ENCODE results near the gene TBCK.

Gene TBCK

GRCh38 chr4:106011387-106011786, 304.6 kb downstream of the TBCK start:
- peaks cover 30% of the 10 kb centered on the region for H3K9me3 ChIP-seq (ENCODE audit: insufficient read depth, low read depth, low read length)
- H4K20me1 ChIP-seq (ENCODE audit: insufficient read depth, low read length, poor library complexity, severe bottlenecking): no peaks in the 10 kb centered on the region
- H3K4me2 ChIP-seq (ENCODE audit: low read depth, low read length, poor library complexity, severe bottlenecking): no peak overlapping the region
- no peaks in the 10 kb centered on the region for H3F3A ChIP-seq (ENCODE audit: low read depth)
- peaks cover 2% of the 10 kb centered on the region for H3K4me1 ChIP-seq (ENCODE audit: insufficient read depth, low read length, poor library complexity, severe bottlenecking)
- TF ChIP-seq EZH2phosphoT487 (IDR thresholded peaks at IDR 0.05; ENCODE audit: borderline replicate concordance) (no peak), CTCF (conservative IDR thresholded peaks at IDR 0.05; ENCODE audit: low read length) (no peak)
- H3K4me3 ChIP-seq (ENCODE audit: low read length, poor library complexity, severe bottlenecking): no peak overlapping the region
- H3K79me2 ChIP-seq (ENCODE audit: insufficient read depth, low read length): no peaks in the 10 kb centered on the region
- no peaks in the 10 kb centered on the region for H3K9me2 ChIP-seq (replicated peaks; ENCODE audit: low read depth, low read length)
- H3K36me3 ChIP-seq (ENCODE audit: insufficient read depth, low read length): no peaks in the 10 kb centered on the region
- no peak overlapping the region for H3K9ac ChIP-seq (ENCODE audit: low read depth, low read length, poor library complexity, severe bottlenecking)
- no peak overlapping the region for H2AFZ ChIP-seq (ENCODE audit: low read length)
- no peaks in the 10 kb centered on the region for H3K27me3 ChIP-seq (ENCODE audit: insufficient read depth, low read length, poor library complexity, severe bottlenecking)

GRCh38 chr4:106010761-106011160, 305.2 kb downstream of the TBCK start:
- Histone ChIP-seq H3K9me3 (ENCODE audit: insufficient read depth, low read depth, low read length) (peaks cover 30% of the 10 kb centered on the region), H2AFZ (ENCODE audit: low read length) (no peak overlapping the region), H3K36me3 (ENCODE audit: insufficient read depth, low read length) (no peaks in the 10 kb centered on the region), H3F3A (ENCODE audit: low read depth) (no peaks in the 10 kb centered on the region; the same call in 1 of the 2 replicates), H3K4me2 (ENCODE audit: low read depth, low read length, poor library complexity, severe bottlenecking) (no peak overlapping the region), H3K4me1 (ENCODE audit: insufficient read depth, low read length, poor library complexity, severe bottlenecking) (peaks cover 8% of the 10 kb centered on the region), H3K79me2 (ENCODE audit: insufficient read depth, low read length) (no peaks in the 10 kb centered on the region), H3K9ac (ENCODE audit: low read depth, low read length, poor library complexity, severe bottlenecking) (no peak overlapping the region), H3K9me2 (replicated peaks; ENCODE audit: low read depth, low read length) (no peaks in the 10 kb centered on the region), H4K20me1 (ENCODE audit: insufficient read depth, low read length, poor library complexity, severe bottlenecking) (no peaks in the 10 kb centered on the region), H3K27me3 (ENCODE audit: insufficient read depth, low read length, poor library complexity, severe bottlenecking) (no peaks in the 10 kb centered on the region), H3K4me3 (ENCODE audit: low read length, poor library complexity, severe bottlenecking) (no peak overlapping the region)
- no peak for TF ChIP-seq EZH2phosphoT487 (IDR thresholded peaks at IDR 0.05; ENCODE audit: borderline replicate concordance)
- no peak for TF ChIP-seq CTCF (conservative IDR thresholded peaks at IDR 0.05; ENCODE audit: low read length)

- H3K4me3 ChIP-seq (ENCODE audit: low read length, poor library complexity, severe bottlenecking): no peak overlapping the region
- no peaks in the 10 kb centered on the region for H3K27me3 ChIP-seq (ENCODE audit: insufficient read depth, low read length, poor library complexity, severe bottlenecking)
- H3K36me3 ChIP-seq (ENCODE audit: insufficient read depth, low read length): no peaks in the 10 kb centered on the region
- no peaks in the 10 kb centered on the region; the same call in 1 of the 2 replicates for H3F3A ChIP-seq (ENCODE audit: low read depth)
- no peak overlapping the region for H3K4me2 ChIP-seq (ENCODE audit: low read depth, low read length, poor library complexity, severe bottlenecking)
- H4K20me1 ChIP-seq (ENCODE audit: insufficient read depth, low read length, poor library complexity, severe bottlenecking): no peaks in the 10 kb centered on the region
- no peaks in the 10 kb centered on the region for H3K9me2 ChIP-seq (replicated peaks; ENCODE audit: low read depth, low read length)
- no peak overlapping the region for H2AFZ ChIP-seq (ENCODE audit: low read length)
- TF ChIP-seq CTCF (conservative IDR thresholded peaks at IDR 0.05; ENCODE audit: low read length) (no peak), EZH2phosphoT487 (IDR thresholded peaks at IDR 0.05; ENCODE audit: borderline replicate concordance) (no peak)
- H3K9me3 ChIP-seq (ENCODE audit: insufficient read depth, low read depth, low read length): no peaks in the 10 kb centered on the region
- peaks cover 12% of the 10 kb centered on the region for H3K4me1 ChIP-seq (ENCODE audit: insufficient read depth, low read length, poor library complexity, severe bottlenecking)
- no peak overlapping the region for H3K9ac ChIP-seq (ENCODE audit: low read depth, low read length, poor library complexity, severe bottlenecking)
- no peaks in the 10 kb centered on the region for H3K79me2 ChIP-seq (ENCODE audit: insufficient read depth, low read length)
Measured at GRCh38 chr4:106002994-106003393, 313.0 kb downstream of the TBCK start.

Data from Loucy (cell line).